Activated T-cell treated with anti-CD3 and anti-CD28 coated beads, Interleukin-2, amount 50 U/mL, for 72 hours (primary cell): Measurements from ENCODE around the gene ZHX3. TPM values are rescaled to one million over a fixed set of nuclear protein-coding genes. Genes with fewer than 3 reads are reported as not detected.
"Not testable (repeated sequence)": the region's sequence is repeated elsewhere in the genome, so short reads cannot be mapped to it uniquely, and the experiment has no call there.

Experiments
- ATAC-seq, 2 donors: fragments of 150-1000 bp; cut with Tn5 transposase; replicated peaks in 1 of 2; 2 replicates each; pipeline ENCODE4 v1.10.0; 2021; ENCODE audit warnings: moderate library complexity in 2 of 2, mild to moderate bottlenecking in 1 of 2
- DNase-seq, 2 donors: peaks; one replicate each; pipeline ENCODE4 v3.0.0; 2021 to 2022; ENCODE audit warnings: mixed read lengths in 1 of 2
- H3K27ac Mint-ChIP-seq: one replicate; pipeline ENCODE4 v1.8.0; 2022; ENCODE audit warnings: mild to moderate bottlenecking, moderate library complexity, mixed read lengths
- H3K27me3 Mint-ChIP-seq: one replicate; pipeline ENCODE4 v1.8.0; 2022; ENCODE audit warnings: low read depth, mixed read lengths
- H3K36me3 Mint-ChIP-seq, 2 donors: one replicate each; pipeline ENCODE4 v1.8.0; 2022; ENCODE audit warnings: mixed read lengths in 2 of 2, mild to moderate bottlenecking in 1 of 2; ENCODE audit not compliant: insufficient read depth in 2 of 2
- H3K4me1 Mint-ChIP-seq: one replicate; pipeline ENCODE4 v1.8.0; 2022; ENCODE audit warnings: low read depth, mixed read lengths
- H3K4me3 Mint-ChIP-seq, 2 donors: one replicate each; pipeline ENCODE4 v1.8.0; 2022; ENCODE audit warnings: mild to moderate bottlenecking in 2 of 2, mixed read lengths in 2 of 2, moderate library complexity in 2 of 2
- H3K9me3 Mint-ChIP-seq, 2 donors: one replicate each; pipeline ENCODE4 v1.8.0; 2022; ENCODE audit warnings: mixed read lengths in 2 of 2
- total RNA-seq, 2 donors: library from RNA; stranded (reverse); gene quantifications; one replicate each; pipeline ENCODE4 v1.2.3, GENCODE V29; 2022

The ZHX3 gene
- total RNA-seq, 2 donors from 2014 or later: 10.2 to 11.5 TPM

GRCh38 chr20:41245086-41245707 lies 72.3 kb downstream of the ZHX3 start:
- no peaks in the 10 kb centered on the region for H3K27me3 Mint-ChIP-seq
- peak; percentile 8 to 15 for DNase-seq
- no peaks in the 10 kb centered on the region for H3K9me3 Mint-ChIP-seq
- peaks cover 14% of the 10 kb centered on the region for H3K4me1 Mint-ChIP-seq
- H3K36me3 Mint-ChIP-seq: peaks cover 0 to 1% of the 10 kb centered on the region in 2 donors
- no peak overlapping the region for H3K4me3 Mint-ChIP-seq
- no peak overlapping the region for H3K27ac Mint-ChIP-seq
- ATAC-seq: peak; percentile 72 to 83

GRCh38 chr20:41242807-41243206 lies 74.7 kb downstream of the ZHX3 start:
- no peak overlapping the region for H3K4me3 Mint-ChIP-seq
- H3K36me3 Mint-ChIP-seq: peaks cover 0 to 3% of the 10 kb centered on the region in 2 donors
- no peaks in the 10 kb centered on the region for H3K27me3 Mint-ChIP-seq

DNA sequence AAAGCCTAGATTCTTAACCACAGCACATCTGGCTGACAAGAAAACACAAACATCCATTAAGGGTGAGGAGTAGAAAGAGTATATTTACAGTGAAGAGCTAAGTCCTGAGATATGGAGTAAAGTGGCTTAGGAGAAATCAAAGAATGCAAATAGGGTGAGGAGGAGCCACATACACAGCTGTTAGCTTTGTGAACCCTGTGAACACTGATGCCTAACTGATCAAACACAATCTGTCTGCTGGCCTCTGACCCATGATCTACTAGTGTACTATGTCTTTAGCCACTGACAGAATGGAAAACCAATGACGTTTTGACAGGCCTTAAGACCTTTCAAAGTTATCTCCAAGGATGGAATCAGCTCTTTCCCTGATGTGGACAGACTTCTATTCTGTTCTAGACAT lies 75.2 kb downstream of the ZHX3 start:
- ATAC-seq (no peak), DNase-seq (no peak)
- H3K9me3 Mint-ChIP-seq: no peaks in the 10 kb centered on the region
- no peaks in the 10 kb centered on the region for H3K27me3 Mint-ChIP-seq
- H3K4me3 Mint-ChIP-seq: no peak overlapping the region
- H3K27ac Mint-ChIP-seq: peak overlapping the region; percentile 2
- peaks cover 10% of the 10 kb centered on the region for H3K4me1 Mint-ChIP-seq
- peaks cover 0 to 3% of the 10 kb centered on the region in 2 donors for H3K36me3 Mint-ChIP-seq

More at GRCh38 chr20:41242807-41243206, 74.7 kb downstream of the ZHX3 start:
- DNase-seq (no peak), ATAC-seq (no peak)
- no peaks in the 10 kb centered on the region for H3K9me3 Mint-ChIP-seq
- peaks cover 10% of the 10 kb centered on the region for H3K4me1 Mint-ChIP-seq
- no peak overlapping the region for H3K27ac Mint-ChIP-seq

DNA sequence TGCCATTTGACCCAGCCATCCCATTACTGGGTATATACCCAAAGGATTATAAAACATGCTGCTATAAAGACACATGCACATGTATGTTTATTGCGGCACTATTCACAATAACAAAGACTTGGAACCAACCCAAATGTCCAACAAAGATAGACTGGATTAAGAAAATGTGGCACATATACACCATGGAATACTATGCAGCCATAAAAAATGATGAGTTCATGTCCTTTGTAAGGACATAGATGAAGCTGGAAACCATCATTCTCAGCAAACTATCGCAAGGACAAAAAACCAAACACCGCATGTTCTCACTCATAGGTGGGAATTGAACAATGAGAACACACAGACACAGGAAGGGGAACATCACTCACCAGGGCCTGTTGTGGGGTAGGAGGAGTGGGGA lies 80.3 kb downstream of the ZHX3 start:
- not testable (repeated sequence) for H3K27me3 Mint-ChIP-seq, DNase-seq, H3K4me3 Mint-ChIP-seq, H3K9me3 Mint-ChIP-seq, ATAC-seq, H3K36me3 Mint-ChIP-seq, H3K27ac Mint-ChIP-seq
- H3K4me1 Mint-ChIP-seq: peaks cover 14% of the 10 kb centered on the region

DNA sequence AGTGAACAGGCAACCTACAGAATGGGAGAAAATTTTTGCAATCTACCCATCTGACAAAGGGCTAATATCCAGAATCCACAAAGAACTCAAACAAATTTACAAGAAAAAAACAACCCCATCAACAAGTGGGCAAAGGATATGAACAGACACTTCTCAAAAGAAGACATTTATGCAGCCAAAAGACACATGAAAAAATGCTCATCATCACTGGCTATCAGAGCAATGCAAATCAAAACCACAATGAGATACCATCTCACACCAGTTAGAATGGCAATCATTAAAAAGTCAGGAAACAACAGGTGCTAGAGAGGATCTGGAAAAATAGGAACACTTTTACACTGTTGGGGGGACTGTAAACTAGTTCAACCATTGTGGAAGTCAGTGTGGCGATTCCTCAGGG lies 80.7 kb downstream of the ZHX3 start:
- not testable (repeated sequence) for H3K9me3 Mint-ChIP-seq, H3K27ac Mint-ChIP-seq, H3K4me3 Mint-ChIP-seq, DNase-seq, H3K36me3 Mint-ChIP-seq, ATAC-seq, H3K27me3 Mint-ChIP-seq
- H3K4me1 Mint-ChIP-seq: peaks cover 18% of the 10 kb centered on the region

DNA sequence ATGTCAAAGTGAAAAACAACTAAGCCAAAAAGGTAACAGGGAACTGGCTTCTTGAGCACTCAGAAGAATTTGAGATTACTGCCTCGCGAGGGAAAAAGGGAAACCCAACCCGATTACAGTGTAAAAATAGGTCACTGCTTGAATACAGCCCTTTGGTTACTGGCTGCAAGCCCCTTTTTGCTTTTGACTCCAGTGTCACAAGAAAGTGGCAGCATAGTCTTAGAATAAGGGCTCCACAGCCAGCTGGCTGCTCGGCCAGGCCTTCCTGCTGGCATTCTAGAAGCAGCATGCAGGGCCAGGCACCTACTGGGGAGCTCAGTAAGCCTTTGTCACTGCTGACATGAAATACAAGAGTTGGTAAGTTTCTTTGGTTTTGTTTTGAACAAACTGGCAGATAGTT lies 83.0 kb downstream of the ZHX3 start:
- DNase-seq: no peak
- H3K27me3 Mint-ChIP-seq: no peaks in the 10 kb centered on the region
- peaks cover 20% of the 10 kb centered on the region for H3K4me1 Mint-ChIP-seq
- ATAC-seq: no peak
- peaks cover 0 to 1% of the 10 kb centered on the region in 2 donors for H3K36me3 Mint-ChIP-seq
- H3K27ac Mint-ChIP-seq: no peak overlapping the region
- H3K9me3 Mint-ChIP-seq: no peaks in the 10 kb centered on the region
- no peak overlapping the region for H3K4me3 Mint-ChIP-seq

GRCh38 chr20:41234041-41234440 lies 83.5 kb downstream of the ZHX3 start:
- DNase-seq: no peak
- Mint-ChIP-seq H3K9me3 (no peaks in the 10 kb centered on the region), H3K27ac (no peak overlapping the region), H3K27me3 (no peaks in the 10 kb centered on the region), H3K36me3 (peaks cover 0 to 1% of the 10 kb centered on the region in 2 donors), H3K4me1 (peaks cover 20% of the 10 kb centered on the region), H3K4me3 (no peak overlapping the region)
- ATAC-seq: no peak

DNA sequence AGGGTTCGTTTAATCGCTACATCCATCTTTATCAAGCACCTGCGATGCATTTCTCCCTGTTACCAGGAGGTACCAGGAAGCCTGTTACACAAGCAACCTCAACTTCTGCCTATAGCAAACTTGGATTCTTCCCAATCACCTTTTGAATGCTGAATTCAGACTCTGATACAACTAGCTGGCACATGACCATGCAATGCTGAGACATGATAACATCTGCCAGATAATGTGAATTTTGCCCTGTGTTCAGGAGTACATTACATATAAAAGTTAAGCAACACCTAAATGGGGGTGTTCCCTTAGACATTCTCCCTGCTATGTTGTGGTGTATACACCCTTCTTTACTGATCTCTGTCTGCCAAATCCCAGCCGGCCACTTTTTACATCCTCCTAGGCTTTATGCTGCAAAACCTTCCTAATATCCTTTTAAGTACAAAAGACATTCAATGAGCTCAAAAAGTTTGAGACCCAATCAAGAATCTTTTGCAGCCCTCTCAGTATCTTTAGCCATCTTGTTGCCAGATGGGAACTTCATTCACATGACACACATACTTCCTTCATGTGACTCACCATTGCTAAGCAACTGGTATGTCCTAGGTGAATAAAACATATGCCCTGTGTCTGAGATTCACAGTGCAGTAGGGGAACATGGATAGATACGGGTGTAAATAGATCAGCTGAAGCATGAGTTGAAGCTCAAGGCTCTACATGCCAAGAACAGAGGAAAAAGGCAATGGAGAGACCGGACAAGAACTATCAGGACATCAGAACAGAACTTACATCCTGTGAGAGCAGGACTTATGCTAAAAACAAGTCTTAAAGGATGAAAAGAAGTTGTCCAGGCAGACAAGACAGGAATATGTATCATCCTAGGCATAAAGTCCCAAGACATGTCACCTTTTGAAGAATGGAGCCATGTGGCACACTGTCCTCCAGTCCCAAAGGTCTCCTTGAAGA lies 84.3 kb downstream of the ZHX3 start:
- Mint-ChIP-seq H3K27ac (no peak overlapping the region), H3K36me3 (peaks cover 0 to 1% of the 10 kb centered on the region in 2 donors), H3K4me3 (peak overlapping the region in 1 of 2 donors; percentile 49), H3K4me1 (peaks cover 20% of the 10 kb centered on the region), H3K27me3 (no peaks in the 10 kb centered on the region), H3K9me3 (no peaks in the 10 kb centered on the region)
- ATAC-seq: peak in 1 of 2 donors; percentile 34
- no peak for DNase-seq

- no peaks in the 10 kb centered on the region for H3K36me3 Mint-ChIP-seq
- H3K4me1 Mint-ChIP-seq: peaks cover 20% of the 10 kb centered on the region
- no peaks in the 10 kb centered on the region for H3K27me3 Mint-ChIP-seq
- no peak for DNase-seq
- H3K4me3 Mint-ChIP-seq: no peak overlapping the region
- no peak overlapping the region for H3K27ac Mint-ChIP-seq
- ATAC-seq: no peak
- no peaks in the 10 kb centered on the region for H3K9me3 Mint-ChIP-seq
These were observed 86.4 kb downstream of the ZHX3 start for GRCh38 chr20:41231136-41231535.

GRCh38 chr20:41230136-41230535 lies 87.4 kb downstream of the ZHX3 start:
- Mint-ChIP-seq H3K36me3 (no peaks in the 10 kb centered on the region), H3K27me3 (no peaks in the 10 kb centered on the region), H3K9me3 (no peaks in the 10 kb centered on the region), H3K4me1 (peaks cover 20% of the 10 kb centered on the region), H3K27ac (no peak overlapping the region), H3K4me3 (no peak overlapping the region)
- no peak for ATAC-seq
- DNase-seq: no peak

DNA sequence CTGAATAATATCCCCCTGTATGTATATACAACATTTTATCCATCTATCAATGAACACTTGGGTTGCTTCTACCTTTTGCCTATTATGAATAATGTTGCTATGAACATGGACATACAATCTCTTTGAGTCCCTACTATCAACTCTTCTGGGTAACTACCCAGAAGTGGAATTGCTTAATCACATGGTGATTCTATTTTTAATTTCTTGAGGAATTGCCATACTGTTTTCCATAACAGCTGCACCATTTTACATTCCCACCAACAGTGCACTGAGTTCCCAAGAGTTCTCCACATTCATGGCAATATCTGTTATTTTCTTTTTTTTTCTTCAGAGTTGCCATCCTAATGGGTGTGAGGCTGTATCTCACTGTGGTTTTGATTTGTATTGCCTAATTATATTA lies 88.3 kb downstream of the ZHX3 start:
- no peaks in the 10 kb centered on the region for H3K36me3 Mint-ChIP-seq
- no peak overlapping the region for H3K4me3 Mint-ChIP-seq
- no peaks in the 10 kb centered on the region for H3K9me3 Mint-ChIP-seq
- peaks cover 20% of the 10 kb centered on the region for H3K4me1 Mint-ChIP-seq
- no peaks in the 10 kb centered on the region for H3K27me3 Mint-ChIP-seq
- no peak for DNase-seq
- ATAC-seq: no peak
- no peak overlapping the region for H3K27ac Mint-ChIP-seq

DNA sequence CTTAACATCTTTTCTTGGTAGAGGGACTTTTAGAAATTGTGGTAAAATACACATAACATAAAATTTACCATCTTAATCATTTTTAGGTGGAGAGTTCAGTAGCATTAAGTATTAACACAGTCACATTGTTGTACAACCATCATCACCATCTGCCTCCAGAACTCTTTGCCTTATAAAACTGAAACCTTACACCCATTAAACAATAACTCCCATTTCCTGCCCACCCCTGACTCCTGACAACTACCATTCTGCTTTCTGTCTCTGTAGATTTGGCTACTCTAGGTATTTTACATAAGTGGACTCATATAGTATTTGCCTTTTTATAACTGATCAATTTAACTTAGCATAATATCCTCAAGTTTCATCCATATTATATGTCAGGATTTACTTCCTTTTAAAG lies 88.7 kb downstream of the ZHX3 start:
- H3K4me3 Mint-ChIP-seq: no peak overlapping the region
- ATAC-seq (no peak), DNase-seq (no peak)
- peaks cover 20% of the 10 kb centered on the region for H3K4me1 Mint-ChIP-seq
- no peaks in the 10 kb centered on the region for H3K9me3 Mint-ChIP-seq
- H3K36me3 Mint-ChIP-seq: no peaks in the 10 kb centered on the region
- H3K27ac Mint-ChIP-seq: no peak overlapping the region
- no peaks in the 10 kb centered on the region for H3K27me3 Mint-ChIP-seq

GRCh38 chr20:41226426-41226825 lies 91.1 kb downstream of the ZHX3 start:
- Mint-ChIP-seq H3K4me1 (peaks cover 5% of the 10 kb centered on the region), H3K36me3 (no peaks in the 10 kb centered on the region), H3K9me3 (no peaks in the 10 kb centered on the region), H3K4me3 (no peak overlapping the region), H3K27me3 (no peaks in the 10 kb centered on the region), H3K27ac (no peak overlapping the region)
- ATAC-seq: no peak
- DNase-seq: no peak
